HG02798 (cell line): ENCODE results near the gene UGT2B7.
"Not testable (repeated sequence)": the region's sequence is repeated elsewhere in the genome, so short reads cannot be mapped to it uniquely, and the experiment has no call there.

Experiments used
- ATAC-seq: cut with Tn5 transposase; IDR thresholded peaks from one replicate; pipeline ENCODE4 v1.9.1; 2021; ENCODE audit warnings: mild to moderate bottlenecking; ENCODE audit not compliant: unreplicated experiment, poor library complexity

Gene UGT2B7

DNA sequence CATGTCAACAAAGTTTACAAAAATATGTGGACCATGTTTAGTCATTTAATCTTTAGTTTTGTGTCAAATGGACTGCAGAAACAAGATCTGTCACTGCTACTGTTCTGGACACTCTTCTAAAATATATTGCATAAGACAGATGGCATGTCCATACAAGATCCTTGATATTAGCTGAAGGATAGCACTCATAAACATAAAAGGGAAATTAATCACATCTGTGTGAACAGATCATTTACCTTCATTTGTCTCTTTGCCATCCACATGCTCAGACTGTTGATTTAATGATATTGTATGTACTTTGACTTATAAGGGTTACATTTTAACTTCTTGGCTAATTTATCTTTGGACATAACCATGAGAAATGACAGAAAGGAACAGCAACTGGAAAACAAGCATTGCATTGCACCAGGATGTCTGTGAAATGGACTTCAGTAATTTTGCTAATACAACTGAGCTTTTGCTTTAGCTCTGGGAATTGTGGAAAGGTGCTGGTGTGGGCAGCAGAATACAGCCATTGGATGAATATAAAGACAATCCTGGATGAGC lies at the start of gene UGT2B7:
TSS of gene UGT2B7 (plus strand) at position 364 of the 546 bp plus-strand sequence. CDS start at position 411, 47 bp downstream.
- no peak for ATAC-seq

GRCh38 chr4:69049860-69050259 lies 46.4 kb upstream of the UGT2B7 start:
- no peak for ATAC-seq

DNA sequence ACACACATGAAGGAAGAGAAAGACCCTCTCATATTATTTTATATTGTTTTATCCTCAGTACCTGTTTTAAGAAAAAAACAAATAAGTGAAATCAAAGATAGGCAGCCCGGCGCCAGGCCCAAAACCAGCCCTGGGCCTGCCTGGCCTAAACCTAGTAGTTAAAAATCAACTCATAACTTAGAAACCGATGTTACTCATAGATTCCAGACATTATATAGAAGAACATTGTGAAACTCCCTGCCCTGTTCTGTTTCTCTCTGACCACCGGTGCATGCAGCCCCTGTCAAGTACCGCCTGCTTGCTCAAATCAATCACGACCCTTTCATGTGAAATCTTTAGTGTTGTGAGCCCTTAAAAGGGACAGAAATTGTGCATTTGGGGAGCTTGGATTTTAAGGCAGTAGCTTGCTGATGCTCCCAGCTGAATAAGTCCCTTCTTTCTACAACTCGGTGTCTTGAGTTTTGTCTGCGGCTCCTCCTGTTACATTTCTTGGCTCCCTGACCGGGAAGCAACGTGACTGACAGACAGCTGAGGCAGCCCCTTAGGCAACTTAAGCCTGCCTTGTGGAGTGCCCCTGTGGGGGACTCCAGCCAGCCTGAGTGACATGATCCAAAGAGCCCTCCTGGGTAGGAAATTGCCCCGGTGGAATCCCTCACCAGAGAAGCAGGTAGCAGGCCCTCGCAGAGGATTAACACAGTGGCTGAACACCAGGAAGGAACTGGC lies 45.3 kb upstream of the UGT2B7 start:
- ATAC-seq: not testable (repeated sequence)

GRCh38 chr4:69051576-69051943 lies 44.7 kb upstream of the UGT2B7 start:
- no peak for ATAC-seq

DNA sequence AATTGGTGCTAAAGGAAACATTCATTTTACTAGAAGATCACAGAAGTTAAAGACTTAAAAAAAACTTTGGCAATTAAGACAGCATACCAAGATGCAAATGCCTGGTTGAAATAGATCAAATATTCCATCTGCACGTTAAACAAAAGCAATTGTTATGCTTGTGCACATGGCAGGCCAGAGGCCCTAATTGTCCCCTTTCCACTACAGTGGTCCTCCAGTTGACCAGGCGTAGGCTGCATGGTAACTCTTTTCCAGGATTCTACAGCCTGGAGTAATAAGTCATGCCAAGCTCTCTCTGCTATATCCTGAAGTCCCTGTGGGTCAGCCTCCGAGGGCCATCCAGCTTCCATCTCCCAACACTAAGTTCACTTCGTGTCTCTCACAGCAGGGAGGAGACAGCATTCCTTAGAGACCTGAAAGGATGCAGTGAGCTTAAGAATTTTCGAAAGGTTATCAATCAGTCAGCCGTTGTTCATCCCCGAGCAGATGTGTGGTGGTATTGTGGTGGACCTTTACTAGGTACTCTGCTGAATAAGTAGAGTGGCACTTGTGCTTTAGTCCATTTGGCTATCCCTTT lies 42.9 kb upstream of the UGT2B7 start:
- not testable (repeated sequence) for ATAC-seq

DNA sequence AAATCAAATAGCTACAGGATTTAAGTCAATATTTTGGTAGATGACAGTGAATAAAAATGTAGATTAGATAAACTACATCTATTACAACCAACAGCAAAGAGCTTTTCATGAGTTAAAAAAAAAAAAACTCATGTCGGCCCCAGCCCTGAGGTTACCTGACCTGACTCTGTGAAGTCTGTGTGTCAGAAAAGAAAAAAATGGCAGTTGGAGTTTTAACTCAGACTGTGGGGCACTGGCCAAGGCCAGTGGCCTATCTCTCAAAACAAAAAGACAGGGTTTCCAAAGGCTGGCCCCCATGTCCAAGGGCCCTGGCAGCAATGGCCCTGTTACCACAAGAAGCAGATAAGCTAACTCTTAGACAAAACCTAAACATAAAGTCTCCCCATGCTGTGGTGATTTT lies 42.2 kb upstream of the UGT2B7 start:
- ATAC-seq: not testable (repeated sequence)

GRCh38 chr4:69054578-69055200 lies 41.6 kb upstream of the UGT2B7 start:
- peak; percentile 48 for ATAC-seq

- ATAC-seq: no peak
These were observed 40.1 kb upstream of the UGT2B7 start for GRCh38 chr4:69056150-69056549.

DNA sequence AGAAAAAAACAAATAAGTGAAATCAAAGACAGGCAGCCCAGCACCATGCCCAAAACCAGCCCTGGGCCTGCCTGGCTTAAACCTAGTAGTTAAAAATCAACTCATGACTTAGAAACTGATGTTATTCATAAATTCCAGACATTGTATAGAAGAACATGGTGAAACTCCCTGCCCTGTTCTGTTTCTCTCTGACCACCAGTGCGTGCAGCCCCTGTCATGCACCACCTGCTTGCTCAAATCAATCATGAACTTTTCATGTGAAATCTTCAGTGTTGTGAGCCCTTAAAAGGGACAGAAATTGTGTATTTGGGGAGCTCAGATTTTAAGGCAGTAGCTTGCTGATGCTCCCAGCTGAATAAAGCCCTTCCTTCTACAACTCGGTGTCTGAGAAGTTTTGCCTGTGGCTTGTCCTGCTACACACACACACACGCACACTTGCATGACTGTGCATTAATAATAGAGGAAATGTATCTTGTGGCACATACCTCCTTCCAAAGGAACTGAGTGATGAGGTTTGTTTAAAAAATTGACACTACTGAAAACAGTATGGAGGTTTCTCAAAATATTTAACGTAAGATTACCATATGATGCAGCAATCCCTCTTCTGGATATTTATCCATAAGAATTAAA lies 39.2 kb upstream of the UGT2B7 start:
- ATAC-seq: no peak

DNA sequence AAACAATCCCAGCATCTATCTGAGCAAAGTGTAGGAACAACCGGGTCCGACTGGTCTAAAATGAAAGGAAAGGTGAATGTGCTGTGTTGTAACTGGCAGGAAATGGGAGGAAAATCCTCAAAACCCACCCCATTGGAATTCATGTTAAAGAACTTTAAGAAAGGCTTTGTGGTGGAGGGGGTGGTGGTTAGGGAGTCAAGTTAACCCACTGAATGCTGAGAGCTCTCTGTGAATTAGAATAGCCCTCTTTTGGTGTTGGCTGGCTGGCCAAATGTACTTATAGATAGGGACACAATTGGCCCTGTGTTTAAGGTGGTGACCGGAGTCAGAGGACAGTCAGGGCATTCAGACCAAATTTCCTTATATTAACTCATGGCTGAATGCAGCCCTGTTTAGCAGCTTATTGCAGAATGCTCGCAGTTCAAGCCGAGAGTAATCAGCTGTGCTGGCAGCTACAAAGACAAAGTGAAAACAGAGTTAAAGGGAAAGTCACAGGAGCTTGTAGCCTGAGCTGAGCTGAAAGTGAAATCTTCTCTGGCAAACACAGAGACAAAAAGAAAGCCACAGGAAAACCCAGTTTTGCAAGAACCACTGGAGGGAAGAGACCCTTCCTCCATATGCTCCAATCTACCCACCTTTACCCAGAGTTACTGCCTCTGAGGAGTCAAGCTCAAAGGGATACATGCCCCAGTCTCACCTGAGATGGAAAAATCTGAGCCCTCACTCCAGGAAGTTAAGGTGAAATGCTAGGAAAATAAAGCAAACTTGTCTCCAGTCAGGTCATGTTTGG lies 38.5 kb upstream of the UGT2B7 start:
- peak; percentile 81 for ATAC-seq

DNA sequence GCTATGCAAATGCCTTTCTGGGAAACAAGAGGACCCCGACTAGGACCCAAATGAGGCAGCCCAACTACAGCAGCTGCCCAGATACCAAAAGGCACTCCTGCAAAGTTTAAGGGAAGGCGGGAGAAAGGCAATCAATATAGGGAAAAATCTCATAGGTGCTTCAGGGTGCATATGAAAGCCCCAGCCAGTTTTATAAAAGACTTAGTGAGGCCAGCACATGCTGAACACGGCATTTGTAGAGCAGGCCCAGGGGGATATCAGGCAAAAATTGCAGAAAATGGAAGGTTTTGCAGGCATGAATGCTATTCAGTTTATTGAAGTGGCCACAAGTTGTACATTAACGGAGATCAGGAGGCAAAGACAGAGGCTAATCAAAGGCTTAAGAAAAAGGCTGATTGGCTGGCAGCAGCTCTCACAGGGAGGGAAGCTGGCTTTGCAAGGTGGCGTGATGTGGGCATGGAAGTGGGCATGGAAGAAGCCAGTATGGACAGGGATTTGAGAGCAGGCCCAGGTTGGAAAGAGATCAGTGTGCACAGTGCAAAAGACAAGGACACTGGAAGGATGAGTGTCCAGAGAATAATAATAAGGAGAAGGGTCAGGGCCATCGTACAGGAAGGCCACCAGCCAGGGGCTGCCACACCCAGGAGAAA lies 37.7 kb upstream of the UGT2B7 start:
- no peak for ATAC-seq

GRCh38 chr4:69060651-69061308 lies 35.5 kb upstream of the UGT2B7 start:
- ATAC-seq: no peak

DNA sequence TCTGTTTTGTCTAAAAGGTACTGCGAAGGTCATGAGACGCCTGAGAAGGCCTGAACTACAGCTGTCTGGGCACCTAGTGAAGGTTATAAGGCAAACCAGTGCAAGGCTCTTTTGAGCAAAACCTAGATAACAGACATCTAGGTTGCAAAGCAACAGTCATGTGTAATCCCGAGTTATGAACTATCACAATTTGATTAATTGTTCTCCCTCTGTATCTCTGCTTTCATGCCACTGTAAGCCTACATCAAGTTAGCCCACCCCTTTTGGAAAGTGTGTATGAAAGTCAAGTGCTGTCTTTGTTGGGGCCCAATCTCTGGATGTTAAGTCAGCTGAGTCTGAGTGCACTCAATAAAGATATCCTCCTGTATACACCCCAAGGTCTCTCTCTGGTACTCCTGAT lies 31.9 kb upstream of the UGT2B7 start:
- no peak for ATAC-seq

- no peak for ATAC-seq
These were observed 29.3 kb upstream of the UGT2B7 start for GRCh38 chr4:69066945-69067344.

GRCh38 chr4:69069085-69069484 lies 27.2 kb upstream of the UGT2B7 start:
- no peak for ATAC-seq

DNA sequence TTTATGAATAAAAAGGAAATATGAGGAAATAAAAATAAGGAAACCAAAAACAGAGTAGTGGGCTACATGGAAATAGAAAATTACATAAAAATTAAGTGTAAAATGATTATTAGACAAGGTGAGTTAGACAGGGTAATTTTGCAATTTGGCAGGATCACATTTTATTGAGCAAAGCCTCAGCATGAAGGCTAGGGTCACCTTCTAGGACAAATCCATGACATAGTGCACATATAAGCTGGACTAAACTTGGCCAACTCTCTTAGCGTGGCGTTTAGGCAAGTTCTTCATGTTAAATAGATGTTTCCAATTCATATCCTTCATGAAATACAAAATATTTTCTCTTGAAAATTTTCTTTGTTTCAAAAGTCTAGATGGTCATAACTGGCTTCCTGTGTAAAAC lies 25.7 kb upstream of the UGT2B7 start:
- no peak for ATAC-seq

DNA sequence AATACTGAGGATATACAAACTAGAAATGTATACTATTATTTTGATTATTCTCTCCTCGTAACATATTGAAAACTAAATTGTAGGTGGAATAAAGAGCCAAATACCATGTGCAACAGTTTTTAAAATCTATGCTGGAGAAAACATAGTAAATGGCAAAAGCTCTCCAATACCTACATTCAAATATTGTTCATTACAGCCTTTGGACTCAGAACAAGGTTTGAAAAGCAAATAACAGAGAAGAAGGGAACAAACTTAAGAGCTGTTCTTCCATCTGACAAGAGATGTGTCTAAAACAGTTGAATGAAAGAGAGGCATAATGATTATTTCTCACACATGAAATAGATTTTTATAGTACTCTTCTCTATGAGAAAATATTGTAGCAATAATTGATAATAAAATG lies 25.0 kb upstream of the UGT2B7 start:
- no peak for ATAC-seq

DNA sequence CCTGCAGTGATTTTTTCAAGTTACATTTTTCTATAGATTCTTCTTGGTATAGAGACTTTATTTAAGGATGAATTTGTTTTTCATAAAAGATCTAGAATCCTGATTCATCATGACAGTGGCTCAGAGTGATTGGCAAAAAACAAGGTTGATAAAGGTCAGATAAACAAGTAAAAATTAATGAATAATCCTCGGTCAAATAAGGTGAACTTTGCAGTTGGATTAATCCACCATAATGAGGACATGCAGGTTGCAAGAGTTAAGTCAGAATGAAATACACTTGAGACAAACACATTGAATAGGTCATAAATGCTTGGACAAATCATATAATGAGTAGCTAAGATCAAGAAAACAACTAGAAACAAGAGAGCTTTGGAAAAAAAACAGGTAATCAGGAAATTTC lies 22.9 kb upstream of the UGT2B7 start:
- no peak for ATAC-seq

- ATAC-seq: no peak
These were observed 21.0 kb upstream of the UGT2B7 start for GRCh38 chr4:69075061-69075792.
